T-helper 2 cell treated with Interferon-gamma antibody and Interleukin-4, amounts not matched to agents 5 μg/mL and 100 μg/mL, for 36 hours (primary cell): ENCODE results near the gene DNM3.

Experiments used
- DNase-seq: peaks from one replicate; pipeline ENCODE4 v3.0.0; 2021; ENCODE audit warnings: low spot score
- H3K27ac Mint-ChIP-seq: one replicate; pipeline ENCODE4 v1.8.0; 2021; ENCODE audit warnings: mild to moderate bottlenecking, mixed read lengths
- H3K27me3 Mint-ChIP-seq: one replicate; pipeline ENCODE4 v1.8.0; 2021; ENCODE audit warnings: low read depth, mixed read lengths
- H3K36me3 Mint-ChIP-seq: one replicate; pipeline ENCODE4 v1.8.0; 2021; ENCODE audit warnings: low read depth, mixed read lengths
- H3K4me1 Mint-ChIP-seq: one replicate; pipeline ENCODE4 v1.8.0; 2021; ENCODE audit warnings: low read depth, mixed read lengths
- H3K4me3 Mint-ChIP-seq: one replicate; pipeline ENCODE4 v1.8.0; 2022; ENCODE audit warnings: mild to moderate bottlenecking, moderate library complexity, mixed read lengths
- H3K9me3 Mint-ChIP-seq: one replicate; pipeline ENCODE4 v1.8.0; 2021; ENCODE audit warnings: mixed read lengths

The DNM3 gene

GRCh38 chr1:172321451-172321850 lies 480.2 kb downstream of the DNM3 start:
- H3K36me3 Mint-ChIP-seq = no peaks in the 10 kb centered on the region
- H3K27ac Mint-ChIP-seq = no peak overlapping the region
- H3K4me1 Mint-ChIP-seq = no peaks in the 10 kb centered on the region
- H3K9me3 Mint-ChIP-seq = no peaks in the 10 kb centered on the region
- H3K27me3 Mint-ChIP-seq = no peaks in the 10 kb centered on the region
- no peak for DNase-seq
- no peak overlapping the region for H3K4me3 Mint-ChIP-seq

GRCh38 chr1:172322219-172323061 lies 481.1 kb downstream of the DNM3 start:
- Mint-ChIP-seq H3K36me3 (no peaks in the 10 kb centered on the region), H3K4me1 (no peaks in the 10 kb centered on the region), H3K4me3 (no peak overlapping the region), H3K27ac (no peak overlapping the region), H3K9me3 (no peaks in the 10 kb centered on the region), H3K27me3 (no peaks in the 10 kb centered on the region)
- no peak for DNase-seq

- H3K9me3 Mint-ChIP-seq = peaks cover 6% of the 10 kb centered on the region
- H3K4me1 Mint-ChIP-seq = no peaks in the 10 kb centered on the region
- H3K4me3 Mint-ChIP-seq = no peak overlapping the region
- no peak for DNase-seq
- H3K27me3 Mint-ChIP-seq = peaks cover 2% of the 10 kb centered on the region
- peaks cover 2% of the 10 kb centered on the region for H3K36me3 Mint-ChIP-seq
- H3K27ac Mint-ChIP-seq = no peak overlapping the region
Measured at GRCh38 chr1:172323686-172324085, 482.4 kb downstream of the DNM3 start.

GRCh38 chr1:172324086-172324485 lies 482.8 kb downstream of the DNM3 start:
- H3K36me3 Mint-ChIP-seq = peaks cover 2% of the 10 kb centered on the region
- no peak for DNase-seq
- no peak overlapping the region for H3K27ac Mint-ChIP-seq
- H3K4me3 Mint-ChIP-seq = no peak overlapping the region
- peaks cover 6% of the 10 kb centered on the region for H3K9me3 Mint-ChIP-seq
- H3K4me1 Mint-ChIP-seq = no peaks in the 10 kb centered on the region
- peaks cover 2% of the 10 kb centered on the region for H3K27me3 Mint-ChIP-seq

GRCh38 chr1:172324761-172325160 lies 483.5 kb downstream of the DNM3 start:
- H3K9me3 Mint-ChIP-seq = peaks cover 6% of the 10 kb centered on the region
- no peak overlapping the region for H3K27ac Mint-ChIP-seq
- H3K36me3 Mint-ChIP-seq = peaks cover 2% of the 10 kb centered on the region
- no peak for DNase-seq
- peaks cover 2% of the 10 kb centered on the region for H3K27me3 Mint-ChIP-seq
- H3K4me3 Mint-ChIP-seq = no peak overlapping the region
- no peaks in the 10 kb centered on the region for H3K4me1 Mint-ChIP-seq

- Mint-ChIP-seq H3K9me3 (peaks cover 6% of the 10 kb centered on the region), H3K27me3 (peaks cover 2% of the 10 kb centered on the region), H3K27ac (no peak overlapping the region), H3K36me3 (peaks cover 2% of the 10 kb centered on the region), H3K4me3 (no peak overlapping the region), H3K4me1 (no peaks in the 10 kb centered on the region)
- no peak for DNase-seq
Measured at GRCh38 chr1:172325531-172325930, 484.2 kb downstream of the DNM3 start.

- Mint-ChIP-seq H3K4me3 (no peak overlapping the region), H3K36me3 (peaks cover 2% of the 10 kb centered on the region), H3K4me1 (no peaks in the 10 kb centered on the region), H3K27ac (no peak overlapping the region), H3K9me3 (peaks cover 6% of the 10 kb centered on the region), H3K27me3 (peaks cover 2% of the 10 kb centered on the region)
- DNase-seq = no peak
Measured at GRCh38 chr1:172326136-172326535, 484.8 kb downstream of the DNM3 start.

GRCh38 chr1:172328266-172328665 lies 487.0 kb downstream of the DNM3 start:
- H3K27me3 Mint-ChIP-seq = peaks cover 2% of the 10 kb centered on the region
- H3K4me1 Mint-ChIP-seq = no peaks in the 10 kb centered on the region
- DNase-seq = no peak
- no peak overlapping the region for H3K27ac Mint-ChIP-seq
- peaks cover 2% of the 10 kb centered on the region for H3K36me3 Mint-ChIP-seq
- no peak overlapping the region for H3K4me3 Mint-ChIP-seq
- peaks cover 6% of the 10 kb centered on the region for H3K9me3 Mint-ChIP-seq

- Mint-ChIP-seq H3K9me3 (peaks cover 6% of the 10 kb centered on the region), H3K27me3 (peaks cover 2% of the 10 kb centered on the region), H3K4me3 (no peak overlapping the region), H3K4me1 (no peaks in the 10 kb centered on the region), H3K27ac (no peak overlapping the region), H3K36me3 (peaks cover 2% of the 10 kb centered on the region)
- DNase-seq = no peak
Measured at GRCh38 chr1:172332230-172332629, 490.9 kb downstream of the DNM3 start.

GRCh38 chr1:172335377-172335776 lies 494.1 kb downstream of the DNM3 start:
- peaks cover 20% of the 10 kb centered on the region for H3K4me1 Mint-ChIP-seq
- no peak overlapping the region for H3K4me3 Mint-ChIP-seq
- no peaks in the 10 kb centered on the region for H3K36me3 Mint-ChIP-seq
- H3K27ac Mint-ChIP-seq = no peak overlapping the region
- no peaks in the 10 kb centered on the region for H3K27me3 Mint-ChIP-seq
- DNase-seq = no peak
- no peaks in the 10 kb centered on the region for H3K9me3 Mint-ChIP-seq

GRCh38 chr1:172338295-172338735 lies 497.0 kb downstream of the DNM3 start:
- Mint-ChIP-seq H3K27ac (peak overlapping the region; percentile 56), H3K9me3 (no peaks in the 10 kb centered on the region), H3K4me3 (peak overlapping the region; percentile 19), H3K4me1 (peaks cover 37% of the 10 kb centered on the region), H3K27me3 (no peaks in the 10 kb centered on the region), H3K36me3 (no peaks in the 10 kb centered on the region)
- DNase-seq = peak; percentile 34

- no peaks in the 10 kb centered on the region for H3K36me3 Mint-ChIP-seq
- H3K9me3 Mint-ChIP-seq = no peaks in the 10 kb centered on the region
- H3K27me3 Mint-ChIP-seq = no peaks in the 10 kb centered on the region
- DNase-seq = no peak
- peaks cover 44% of the 10 kb centered on the region for H3K4me1 Mint-ChIP-seq
- no peak overlapping the region for H3K27ac Mint-ChIP-seq
- H3K4me3 Mint-ChIP-seq = no peak overlapping the region
Measured at GRCh38 chr1:172339842-172340241, 498.5 kb downstream of the DNM3 start.

- Mint-ChIP-seq H3K27me3 (no peaks in the 10 kb centered on the region), H3K27ac (no peak overlapping the region), H3K36me3 (no peaks in the 10 kb centered on the region), H3K9me3 (no peaks in the 10 kb centered on the region), H3K4me1 (peaks cover 44% of the 10 kb centered on the region), H3K4me3 (no peak overlapping the region)
- no peak for DNase-seq
Measured at GRCh38 chr1:172340520-172340919, 499.2 kb downstream of the DNM3 start.

- Mint-ChIP-seq H3K27ac (no peak overlapping the region), H3K9me3 (peaks cover 6% of the 10 kb centered on the region), H3K36me3 (no peaks in the 10 kb centered on the region), H3K27me3 (no peaks in the 10 kb centered on the region), H3K4me3 (no peak overlapping the region), H3K4me1 (peaks cover 44% of the 10 kb centered on the region)
- no peak for DNase-seq
Measured at GRCh38 chr1:172341697-172342096, 500.4 kb downstream of the DNM3 start.
